ENCODE data around the gene IBSP. TPM values are rescaled to one million over a fixed set of nuclear protein-coding genes. Genes with fewer than 3 reads are reported as not detected.

IBSP gene, protein sequence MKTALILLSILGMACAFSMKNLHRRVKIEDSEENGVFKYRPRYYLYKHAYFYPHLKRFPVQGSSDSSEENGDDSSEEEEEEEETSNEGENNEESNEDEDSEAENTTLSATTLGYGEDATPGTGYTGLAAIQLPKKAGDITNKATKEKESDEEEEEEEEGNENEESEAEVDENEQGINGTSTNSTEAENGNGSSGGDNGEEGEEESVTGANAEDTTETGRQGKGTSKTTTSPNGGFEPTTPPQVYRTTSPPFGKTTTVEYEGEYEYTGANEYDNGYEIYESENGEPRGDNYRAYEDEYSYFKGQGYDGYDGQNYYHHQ
- not detected in 2 replicates for total RNA-seq

DNA sequence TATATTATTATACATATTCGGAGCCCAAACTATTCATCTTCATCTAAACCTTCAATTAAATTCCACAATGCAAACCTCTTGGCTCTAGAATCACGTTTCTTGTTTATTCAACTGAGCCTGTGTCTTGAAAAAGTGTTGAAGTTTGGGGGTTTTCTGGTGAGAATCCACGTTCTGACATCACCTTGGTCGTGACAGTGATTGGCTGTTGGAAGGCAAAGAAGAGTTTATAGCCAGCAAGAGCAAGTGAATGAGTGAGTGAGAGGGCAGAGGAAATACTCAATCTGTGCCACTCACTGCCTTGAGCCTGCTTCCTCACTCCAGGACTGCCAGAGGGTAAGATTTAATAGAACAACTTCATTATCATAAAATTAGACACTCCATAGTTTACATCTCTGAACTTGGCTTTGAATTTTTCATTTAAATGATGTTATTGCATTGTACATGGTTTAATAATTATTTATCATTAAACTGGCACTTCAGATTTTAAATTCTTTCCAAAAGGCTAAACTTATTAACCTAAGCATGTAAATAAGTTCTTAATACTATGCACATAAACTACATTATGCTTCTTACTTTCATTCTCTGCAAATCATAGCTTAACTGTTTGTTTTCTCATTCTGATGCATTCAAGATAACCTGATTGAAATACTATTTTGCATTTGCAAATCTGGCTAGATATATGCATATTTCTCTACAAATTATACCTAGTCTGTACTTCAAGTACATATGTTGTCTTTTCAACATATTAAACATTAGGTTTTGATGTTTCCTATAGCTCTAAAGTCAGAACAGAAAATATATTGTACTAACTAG lies at the start of gene IBSP:
Gene IBSP (plus strand): TSS at position 254 of the 813 bp plus-strand sequence. CDS start 2,808 bp downstream, outside the sequence.
- DNase-seq (ENCODE audit: low read depth, low spot score): no peak

- DNase-seq (ENCODE audit: low read depth, low spot score): no peak
Observed at GRCh38 chr4:87749883-87750282, 49.5 kb upstream of the IBSP start.

DNA sequence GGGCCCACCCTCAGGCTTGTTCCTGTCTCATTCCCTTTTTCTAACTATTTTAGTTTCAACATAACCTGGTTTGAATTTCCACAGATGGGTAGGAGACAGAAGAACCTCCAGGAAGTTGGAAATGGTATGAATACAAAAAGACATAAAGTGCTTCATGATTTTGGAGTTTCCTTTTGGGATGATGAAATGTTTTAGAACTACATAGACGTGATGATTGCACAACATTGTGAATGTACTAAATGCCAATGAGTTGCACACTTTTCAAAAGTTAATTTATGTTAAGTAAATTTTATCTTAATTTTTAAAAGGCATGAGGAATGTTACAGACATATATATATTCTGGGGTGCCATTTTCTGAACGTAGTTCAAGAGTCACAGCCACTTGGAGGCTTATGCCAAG lies 41.1 kb upstream of the IBSP start:
- DNase-seq (ENCODE audit: low read depth, low spot score): no peak

DNA sequence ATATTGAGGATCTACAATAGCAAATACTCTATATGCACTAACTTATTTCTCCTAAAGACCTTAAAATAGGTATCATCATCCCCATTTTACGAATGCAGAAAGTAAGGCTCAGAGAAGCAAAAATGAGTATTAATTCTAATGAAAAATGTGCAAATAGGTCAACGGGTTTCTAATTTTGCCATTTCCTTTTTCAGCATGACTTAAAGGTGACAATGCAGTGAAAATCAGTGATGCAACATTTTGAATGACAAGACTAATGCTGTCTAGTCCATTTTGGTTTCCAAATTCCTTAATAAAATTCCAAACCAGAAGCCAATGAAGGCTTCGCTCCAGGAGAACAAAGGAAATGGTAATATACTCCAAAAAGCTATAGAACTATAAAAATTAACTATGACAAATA lies 37.0 kb upstream of the IBSP start:
- DNase-seq (ENCODE audit: low read depth, low spot score): no peak

GRCh38 chr4:87781569-87781968 lies 17.8 kb upstream of the IBSP start:
- no peak for DNase-seq (ENCODE audit: low read depth, low spot score)

DNA sequence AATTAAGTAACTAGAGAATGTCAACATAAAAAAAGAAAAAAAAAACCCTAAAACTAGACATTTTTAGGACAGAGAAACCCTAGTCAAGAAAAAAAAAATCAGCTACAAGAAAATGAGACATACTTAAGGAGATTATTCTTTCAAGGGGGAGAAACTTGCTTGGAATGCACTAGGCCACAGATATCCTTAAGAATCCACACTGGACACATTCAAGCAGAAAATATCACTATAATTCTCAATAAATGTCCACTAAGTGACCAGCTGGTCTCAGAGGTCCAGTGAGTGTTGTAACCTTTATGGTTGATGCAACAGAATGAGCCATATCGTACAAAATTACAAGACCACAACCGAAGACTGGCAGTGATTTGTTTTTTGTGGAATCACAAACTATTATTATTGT lies 15.6 kb upstream of the IBSP start:
- DNase-seq (ENCODE audit: low read depth, low spot score): no peak

GRCh38 chr4:87785731-87786509 lies 13.4 kb upstream of the IBSP start:
- no peak for DNase-seq (ENCODE audit: low read depth, low spot score)

- DNase-seq (ENCODE audit: low read depth, low spot score): no peak
Observed at GRCh38 chr4:87802858-87803257, 3.5 kb downstream of the IBSP start.

DNA sequence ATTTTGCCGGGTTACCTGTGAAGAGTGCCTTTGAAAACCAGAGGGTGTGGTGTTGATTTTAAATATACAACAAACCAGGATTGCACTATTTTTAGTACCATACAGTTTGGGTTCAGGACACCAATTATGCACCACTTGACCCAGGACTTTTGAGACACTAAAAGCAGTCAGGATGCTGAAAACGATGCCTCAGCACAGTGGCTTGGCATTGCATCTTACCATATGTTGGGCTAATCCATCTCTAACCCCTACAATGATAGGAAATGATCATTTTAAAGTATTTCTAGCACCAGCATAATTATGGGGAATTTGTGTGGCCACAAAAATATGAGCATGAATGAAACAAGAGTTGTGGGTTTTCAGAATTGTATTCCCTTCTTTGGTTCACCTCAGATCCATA lies 4.1 kb downstream of the IBSP start:
- DNase-seq (ENCODE audit: low read depth, low spot score): no peak

GRCh38 chr4:87804871-87805270 lies 5.5 kb downstream of the IBSP start:
- DNase-seq (ENCODE audit: low read depth, low spot score): no peak

DNA sequence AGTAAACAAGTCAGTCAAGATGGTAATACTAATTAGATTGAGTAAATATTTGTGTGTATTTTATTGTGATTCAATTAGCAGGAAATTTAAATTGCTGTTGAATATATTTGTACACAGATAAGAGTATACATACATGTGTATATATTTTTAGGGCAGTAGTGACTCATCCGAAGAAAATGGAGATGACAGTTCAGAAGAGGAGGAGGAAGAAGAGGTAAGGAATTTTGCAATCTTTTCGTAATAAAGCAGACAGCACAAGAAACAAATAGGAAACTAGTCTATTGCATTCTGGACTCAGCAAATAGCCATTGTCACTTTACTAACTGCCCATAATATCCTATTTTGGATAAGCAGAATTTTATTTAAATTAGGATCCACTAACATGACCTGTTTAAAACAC lies 6.6 kb downstream of the IBSP start:
- DNase-seq (ENCODE audit: low read depth, low spot score): no peak

GRCh38 chr4:87806520-87806919 lies 7.2 kb downstream of the IBSP start:
- DNase-seq (ENCODE audit: low read depth, low spot score): no peak

- no peak for DNase-seq (ENCODE audit: low read depth, low spot score)
Observed at GRCh38 chr4:87807402-87807801, 8.0 kb downstream of the IBSP start.

GRCh38 chr4:87811977-87812376 lies 12.6 kb downstream of the IBSP start:
- DNase-seq (ENCODE audit: low read depth, low spot score): no peak

DNA sequence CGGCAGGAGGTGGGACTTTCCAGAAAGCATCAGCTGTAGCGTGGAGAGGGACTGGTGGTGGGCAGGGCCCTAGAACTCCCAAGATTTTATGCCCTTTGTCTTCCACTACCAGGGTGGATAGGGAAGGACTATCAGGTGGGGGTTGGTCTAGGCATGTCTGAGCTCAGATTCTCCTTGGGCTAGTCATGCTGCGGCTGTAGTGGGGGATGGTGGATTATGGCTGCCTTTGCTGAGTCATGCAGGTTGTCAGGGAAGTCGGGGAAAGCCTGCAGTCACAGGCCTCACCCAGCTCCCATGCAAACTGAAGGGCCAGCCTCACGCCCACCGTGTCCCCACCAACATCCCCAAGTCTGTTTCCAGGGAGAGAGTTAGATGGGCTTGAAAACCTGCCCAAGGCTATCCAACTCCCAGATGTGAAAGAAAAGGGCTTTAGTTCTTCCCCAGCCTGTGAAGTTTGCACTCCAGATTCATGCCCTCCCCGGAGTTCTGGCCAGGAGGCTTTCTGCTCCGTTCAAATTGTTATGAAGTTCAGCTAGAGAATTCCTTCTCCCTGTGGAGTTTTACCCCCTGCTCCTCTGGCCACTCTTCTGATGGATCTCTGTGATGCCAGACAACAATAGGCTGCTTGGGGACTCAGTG lies 20.0 kb downstream of the IBSP start:
- DNase-seq (ENCODE audit: low read depth, low spot score): no peak

DNA sequence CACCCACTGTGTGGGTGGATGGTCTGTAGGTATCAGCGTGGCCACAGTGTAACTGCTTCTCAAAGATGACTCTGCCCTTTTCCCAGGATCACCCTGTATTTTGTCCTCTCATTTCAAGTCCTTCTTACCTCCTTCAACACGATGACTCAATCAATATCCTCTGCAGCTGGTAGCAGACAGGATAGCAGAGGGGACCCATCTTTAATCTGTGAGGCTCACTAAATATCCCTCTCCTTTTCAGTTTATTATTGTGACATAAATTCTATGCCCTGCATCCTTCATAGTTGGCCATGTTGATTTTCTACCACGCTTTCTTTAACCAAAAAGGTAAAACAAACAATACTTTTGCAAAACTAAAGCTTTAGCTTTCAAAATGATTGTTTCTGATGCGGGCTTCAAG lies 23.8 kb downstream of the IBSP start:
- no peak for DNase-seq (ENCODE audit: low read depth, low spot score)

DNA sequence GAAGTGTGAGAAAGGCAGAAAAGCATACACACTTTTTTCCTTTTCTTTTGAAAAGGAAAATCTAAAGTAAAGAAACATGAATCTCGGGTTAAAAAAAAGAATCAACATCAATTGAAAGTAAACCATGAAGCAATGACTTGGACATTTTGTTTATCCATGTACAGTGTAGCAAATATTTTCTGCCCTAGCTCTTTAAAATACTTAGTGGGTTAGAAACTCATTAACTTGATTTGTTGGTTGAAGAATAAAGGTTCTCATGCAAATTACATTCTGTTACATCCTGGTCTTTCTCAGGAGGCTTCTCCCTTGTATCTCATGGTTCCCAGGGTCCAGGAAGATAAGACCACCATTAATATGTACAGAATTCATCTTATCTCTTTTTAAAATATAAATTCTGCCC lies 24.4 kb downstream of the IBSP start:
- DNase-seq (ENCODE audit: low read depth, low spot score): no peak

GRCh38 chr4:87824352-87824751 lies 25.0 kb downstream of the IBSP start:
- DNase-seq (ENCODE audit: low read depth, low spot score): no peak

DNA sequence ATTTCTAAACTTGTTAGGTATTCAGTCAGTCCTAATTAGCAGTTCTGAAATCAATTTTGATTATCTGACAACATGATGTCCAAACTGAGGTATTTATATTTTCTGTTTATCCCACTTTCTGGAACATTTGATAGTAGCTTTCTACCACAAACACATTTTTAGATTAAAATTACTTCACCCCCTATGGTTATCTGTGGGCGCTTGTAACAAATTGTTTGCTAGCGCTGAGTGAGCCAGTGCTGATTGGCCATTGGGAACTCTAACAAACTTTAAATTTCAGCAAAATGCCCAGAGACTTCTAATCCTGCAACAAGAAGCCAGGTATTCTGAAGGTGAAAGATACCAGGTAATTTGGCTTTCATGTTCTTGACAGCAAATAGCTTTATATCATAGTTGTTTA lies 33.3 kb downstream of the IBSP start, which contains the start of gene MEPE:
Gene MEPE (plus strand): TSS at position 301 of the 400 bp plus-strand sequence. CDS start 1,746 bp downstream, outside the sequence.
- DNase-seq (ENCODE audit: low read depth, low spot score): no peak

DNA sequence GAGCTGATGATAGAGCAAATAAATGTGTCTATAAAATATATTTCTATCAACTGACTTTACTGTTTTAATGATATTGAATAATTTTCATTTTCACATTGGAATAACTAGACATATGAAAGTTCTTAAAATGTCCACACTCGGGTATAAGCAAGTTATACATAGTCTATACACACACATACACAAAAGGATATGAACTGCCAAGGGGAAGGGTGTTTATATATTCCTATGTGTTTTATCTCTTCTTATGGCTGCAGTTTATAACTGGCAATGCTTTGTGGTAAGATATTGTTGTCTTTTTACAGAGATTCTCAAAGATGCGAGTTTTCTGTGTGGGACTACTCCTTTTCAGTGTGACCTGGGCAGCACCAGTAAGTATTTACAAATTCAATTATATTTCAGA lies 35.0 kb downstream of the IBSP start:
- no peak for DNase-seq (ENCODE audit: low read depth, low spot score)

DNA sequence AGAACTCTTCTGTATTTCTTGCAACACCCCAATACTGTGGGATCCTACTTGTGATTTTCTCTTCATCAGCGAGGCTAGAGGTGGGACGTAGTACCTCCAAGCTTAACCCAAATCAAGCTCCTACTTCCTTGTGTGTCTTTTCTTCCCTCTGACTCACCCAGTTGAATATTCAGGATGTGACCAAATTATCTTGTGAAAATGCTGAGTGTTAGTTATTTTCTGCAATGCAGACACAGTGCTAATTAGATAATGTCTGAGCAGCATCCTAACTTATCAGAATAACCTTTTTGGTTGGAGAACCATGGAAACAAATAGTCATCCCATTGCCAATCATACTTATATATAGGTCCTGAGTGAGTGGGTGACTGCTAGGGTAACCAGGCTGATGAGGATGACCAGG lies 35.8 kb downstream of the IBSP start:
- no peak for DNase-seq (ENCODE audit: low read depth, low spot score)
